ENCODE measurements around the gene GALNT2. TPM values are rescaled to one million over a fixed set of nuclear protein-coding genes. Genes with fewer than 3 reads are reported as not detected.

Gene GALNT2
- total and polyA plus RNA-seq, 2 of the 13 experiments (the other 11 are each of a cell fraction or from before 2014, with no cell fraction given), result 39.3 to 39.6 TPM

DNA sequence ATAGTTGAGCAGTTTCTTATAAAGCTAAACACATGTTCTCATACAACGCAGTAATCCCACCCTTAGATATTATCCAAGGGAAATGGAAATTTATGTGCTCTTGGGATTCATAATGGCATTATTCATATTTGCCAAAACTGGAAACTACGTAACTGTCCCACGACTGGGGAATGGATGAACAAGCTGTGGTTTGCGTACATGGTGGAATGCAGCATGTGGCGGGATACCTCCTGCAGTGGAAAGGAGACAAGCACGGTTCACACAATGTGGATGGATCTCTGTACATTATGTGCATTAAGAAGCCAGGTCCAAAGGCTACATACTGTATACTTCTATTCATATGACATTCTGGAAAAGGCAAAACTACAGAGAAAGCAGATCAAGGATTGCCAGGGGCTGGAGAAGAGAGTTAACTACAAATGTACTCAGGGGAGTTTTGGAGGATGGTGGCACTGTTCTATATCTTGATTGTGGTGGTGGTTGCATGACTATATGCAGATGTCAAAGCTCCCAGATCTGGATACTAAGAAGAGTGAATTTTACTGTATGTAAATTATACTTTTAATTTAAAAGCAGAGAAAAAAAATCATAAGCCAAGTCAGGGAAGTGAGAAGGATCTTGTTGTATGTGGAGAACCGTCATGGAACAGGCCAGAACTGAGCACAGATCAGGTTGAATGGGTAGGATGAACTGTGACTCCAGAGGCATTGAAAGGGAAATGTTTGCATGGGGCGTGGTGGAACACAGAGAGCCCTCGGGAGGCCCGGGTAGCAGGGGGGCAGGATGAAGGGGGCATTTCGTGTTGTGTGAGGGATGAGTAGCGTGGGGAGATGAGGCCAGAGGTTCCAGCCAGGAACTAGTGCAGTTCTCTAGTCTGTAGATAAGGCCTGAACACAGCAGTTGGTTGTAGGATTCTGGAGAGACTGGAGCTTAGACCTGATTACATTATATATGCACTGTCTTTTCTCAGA is 90.7 kb downstream of the GALNT2 start (continued):
- TF ChIP-seq AKNA (CRISPR knock-in tag; IDR thresholded peaks at IDR 0.05; ENCODE audit: borderline replicate concordance) (no peak), ZBTB2 (CRISPR knock-in tag; IDR thresholded peaks at IDR 0.05; ENCODE audit: low read depth) (no peak), TBX2 (CRISPR knock-in tag; IDR thresholded peaks at IDR 0.05; ENCODE audit: borderline replicate concordance) (no peak), ZFP62 (CRISPR knock-in tag; IDR thresholded peaks at IDR 0.05) (no peak), ELF3 (CRISPR knock-in tag; IDR thresholded peaks at IDR 0.05) (peak; percentile 24; the same call in 1 of the 2 replicates), ZNF382 (CRISPR knock-in tag; IDR thresholded peaks at IDR 0.05; ENCODE audit: borderline replicate concordance) (no peak), ZNF773 (CRISPR knock-in tag; IDR thresholded peaks at IDR 0.05; ENCODE audit: borderline replicate concordance) (no peak), IRF2 (CRISPR knock-in tag; IDR thresholded peaks at IDR 0.05) (0 out of 2 replicates have a peak, but pooled peaks have one; percentile 18), FIP1L1 (IDR thresholded peaks at IDR 0.05; ENCODE audit: borderline replicate concordance, insufficient read depth, low read depth, low read length) (no peak), MAFF (IDR thresholded peaks at IDR 0.05; ENCODE audit: low read depth, low read length) (no peak), BCL6 (CRISPR knock-in tag; IDR thresholded peaks at IDR 0.05) (peak; percentile 47; the same call in 1 of the 2 replicates), ZNF446 (CRISPR knock-in tag; IDR thresholded peaks at IDR 0.05) (no peak), RBFOX2 (IDR thresholded peaks at IDR 0.05; ENCODE audit: low read depth, low read length) (no peak), TSC22D2 (CRISPR knock-in tag; IDR thresholded peaks at IDR 0.05; ENCODE audit: borderline replicate concordance) (no peak), HES4 (CRISPR knock-in tag; IDR thresholded peaks at IDR 0.05; ENCODE audit: borderline replicate concordance) (no peak), ZNF354B (CRISPR knock-in tag; IDR thresholded peaks at IDR 0.05) (no peak)
- TF ChIP-seq, protein P1, sequence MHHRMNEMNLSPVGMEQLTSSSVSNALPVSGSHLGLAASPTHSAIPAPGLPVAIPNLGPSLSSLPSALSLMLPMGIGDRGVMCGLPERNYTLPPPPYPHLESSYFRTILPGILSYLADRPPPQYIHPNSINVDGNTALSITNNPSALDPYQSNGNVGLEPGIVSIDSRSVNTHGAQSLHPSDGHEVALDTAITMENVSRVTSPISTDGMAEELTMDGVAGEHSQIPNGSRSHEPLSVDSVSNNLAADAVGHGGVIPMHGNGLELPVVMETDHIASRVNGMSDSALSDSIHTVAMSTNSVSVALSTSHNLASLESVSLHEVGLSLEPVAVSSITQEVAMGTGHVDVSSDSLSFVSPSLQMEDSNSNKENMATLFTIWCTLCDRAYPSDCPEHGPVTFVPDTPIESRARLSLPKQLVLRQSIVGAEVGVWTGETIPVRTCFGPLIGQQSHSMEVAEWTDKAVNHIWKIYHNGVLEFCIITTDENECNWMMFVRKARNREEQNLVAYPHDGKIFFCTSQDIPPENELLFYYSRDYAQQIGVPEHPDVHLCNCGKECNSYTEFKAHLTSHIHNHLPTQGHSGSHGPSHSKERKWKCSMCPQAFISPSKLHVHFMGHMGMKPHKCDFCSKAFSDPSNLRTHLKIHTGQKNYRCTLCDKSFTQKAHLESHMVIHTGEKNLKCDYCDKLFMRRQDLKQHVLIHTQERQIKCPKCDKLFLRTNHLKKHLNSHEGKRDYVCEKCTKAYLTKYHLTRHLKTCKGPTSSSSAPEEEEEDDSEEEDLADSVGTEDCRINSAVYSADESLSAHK (CRISPR knock-in tag; IDR thresholded peaks at IDR 0.05; ENCODE audit: borderline replicate concordance), result no peak
- TF ChIP-seq, protein P2, sequence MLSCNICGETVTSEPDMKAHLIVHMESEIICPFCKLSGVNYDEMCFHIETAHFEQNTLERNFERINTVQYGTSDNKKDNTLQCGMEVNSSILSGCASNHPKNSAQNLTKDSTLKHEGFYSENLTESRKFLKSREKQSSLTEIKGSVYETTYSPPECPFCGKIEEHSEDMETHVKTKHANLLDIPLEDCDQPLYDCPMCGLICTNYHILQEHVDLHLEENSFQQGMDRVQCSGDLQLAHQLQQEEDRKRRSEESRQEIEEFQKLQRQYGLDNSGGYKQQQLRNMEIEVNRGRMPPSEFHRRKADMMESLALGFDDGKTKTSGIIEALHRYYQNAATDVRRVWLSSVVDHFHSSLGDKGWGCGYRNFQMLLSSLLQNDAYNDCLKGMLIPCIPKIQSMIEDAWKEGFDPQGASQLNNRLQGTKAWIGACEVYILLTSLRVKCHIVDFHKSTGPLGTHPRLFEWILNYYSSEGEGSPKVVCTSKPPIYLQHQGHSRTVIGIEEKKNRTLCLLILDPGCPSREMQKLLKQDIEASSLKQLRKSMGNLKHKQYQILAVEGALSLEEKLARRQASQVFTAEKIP (CRISPR knock-in tag; IDR thresholded peaks at IDR 0.05; ENCODE audit: borderline replicate concordance), result no peak

All from HepG2 (cell line).